ENCODE measurements around the gene TLX2.

Gene TLX2

DNA sequence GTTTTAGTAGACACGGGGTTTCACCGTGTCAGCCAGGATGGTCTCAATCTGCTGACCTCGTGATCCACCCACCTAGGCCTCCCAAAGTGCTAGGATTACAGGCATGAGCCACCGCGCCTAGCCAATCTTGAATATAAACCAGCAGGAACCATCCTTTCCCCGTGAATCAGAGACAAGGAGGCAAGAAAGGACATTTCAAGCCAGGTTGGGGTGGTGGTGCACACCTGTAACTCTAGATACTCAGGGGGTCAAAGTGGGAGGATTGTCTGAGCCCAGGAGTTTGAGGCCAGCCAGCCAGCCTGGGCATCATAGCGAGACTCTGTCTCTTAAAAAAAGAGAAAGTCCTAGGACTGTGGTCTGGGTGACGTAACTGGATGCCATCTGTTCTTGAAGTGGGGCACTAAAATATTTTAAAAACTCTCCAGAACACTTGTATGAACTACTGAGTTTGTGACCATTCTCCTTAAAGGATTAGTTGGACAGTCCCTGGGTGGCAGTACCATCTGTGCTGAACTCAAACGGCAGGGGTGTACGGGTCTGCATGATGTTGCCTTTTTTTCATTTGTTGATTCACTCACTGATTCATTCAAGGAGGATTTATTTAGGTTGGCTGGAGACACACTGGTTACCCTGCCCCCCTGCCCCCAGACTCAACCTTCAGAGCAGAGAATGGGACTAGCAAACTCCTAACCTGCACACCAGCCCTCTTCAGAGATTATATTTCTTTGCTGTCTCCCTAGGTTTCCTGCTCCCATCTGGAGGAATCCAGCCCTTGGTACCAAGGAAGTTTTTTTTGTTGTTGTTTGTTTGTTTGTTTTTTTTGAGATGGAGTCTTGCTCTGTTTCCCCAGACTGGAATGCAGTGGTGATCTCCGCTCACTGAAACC is 2.9 kb upstream of the TLX2 start:
- no peak for DNase-seq

DNA sequence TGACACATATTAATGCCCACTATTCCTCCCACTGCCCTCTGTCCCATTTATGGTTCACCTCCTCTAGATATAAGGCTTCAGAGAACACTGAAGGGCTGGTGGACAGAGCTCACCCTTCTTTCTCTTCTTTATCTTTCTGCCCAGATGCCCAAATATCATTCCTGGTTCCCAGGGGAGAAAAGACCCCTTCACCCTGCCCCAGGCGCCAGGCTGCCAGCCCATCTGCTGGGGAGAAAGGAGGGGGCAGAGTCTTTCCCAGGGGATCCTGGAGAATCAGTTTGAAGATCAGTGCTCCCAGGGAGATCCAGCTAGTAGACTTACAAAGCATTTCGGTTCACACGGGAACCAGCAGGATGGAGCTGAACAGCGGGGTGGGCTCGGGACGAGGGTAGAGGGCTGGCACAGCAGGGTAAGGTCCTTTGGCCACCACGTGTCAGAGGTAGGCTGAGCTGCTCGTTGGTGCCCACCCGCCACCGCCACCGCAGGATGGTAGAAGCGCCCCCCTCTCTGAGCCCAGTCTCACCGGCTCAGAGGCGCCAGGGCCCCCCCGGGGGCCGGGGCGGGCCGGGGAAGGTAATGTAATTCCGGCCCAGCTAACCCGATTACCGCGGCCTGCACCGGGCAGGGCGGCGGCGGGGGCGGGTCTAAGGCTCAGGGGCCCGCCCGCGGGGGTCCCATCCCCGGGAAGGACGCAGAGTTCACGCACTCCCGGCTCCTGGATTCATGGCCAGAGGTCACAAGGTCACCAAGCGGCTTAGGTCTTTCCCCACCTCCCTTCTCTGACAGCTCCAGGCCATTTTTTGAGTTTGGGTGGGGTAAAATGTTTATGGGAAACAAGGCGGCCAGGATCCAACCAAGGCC is 1.3 kb upstream of the TLX2 start:
- no peak for DNase-seq

- DNase-seq, result no peak
Measured at GRCh38 chr2:74513605-74514367, 464 bp upstream of the TLX2 start.

DNA sequence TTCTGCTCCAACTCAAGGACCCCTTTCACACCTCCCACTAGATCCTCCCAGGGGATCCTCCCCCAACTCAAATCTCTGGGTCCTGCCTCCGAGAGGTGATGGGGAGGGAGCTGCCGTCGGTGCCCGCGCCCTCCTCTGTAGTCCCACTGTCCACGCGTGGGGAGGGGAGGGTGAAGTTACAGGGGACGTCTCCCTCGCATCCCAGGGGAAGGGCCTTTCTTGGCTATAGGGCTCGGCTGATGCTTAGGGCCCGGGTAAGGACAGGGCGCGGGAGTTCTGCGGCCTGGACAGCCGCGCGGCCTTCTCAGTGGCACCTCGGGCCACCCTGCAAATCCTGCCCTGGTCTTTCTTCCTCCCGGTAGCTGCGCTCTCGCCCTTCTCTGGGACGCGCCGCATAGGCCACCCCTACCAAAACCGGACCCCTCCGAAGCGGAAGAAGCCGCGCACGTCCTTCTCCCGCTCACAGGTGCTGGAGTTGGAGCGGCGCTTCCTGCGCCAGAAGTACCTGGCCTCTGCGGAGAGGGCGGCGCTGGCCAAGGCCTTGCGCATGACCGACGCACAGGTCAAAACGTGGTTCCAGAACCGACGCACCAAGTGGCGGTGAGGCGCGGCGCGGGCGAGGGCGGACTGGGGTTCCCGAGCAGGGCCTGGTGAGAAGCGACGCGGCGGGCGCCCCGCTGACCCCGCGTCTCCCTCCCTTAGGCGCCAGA is 1.2 kb downstream of the TLX2 start:
- DNase-seq, result no peak

GRCh38 chr2:74515981-74516633 is 1.9 kb downstream of the TLX2 start:
- DNase-seq, result peak in 19 of 51 donors; percentile 2 to 57 (median 14)

DNA sequence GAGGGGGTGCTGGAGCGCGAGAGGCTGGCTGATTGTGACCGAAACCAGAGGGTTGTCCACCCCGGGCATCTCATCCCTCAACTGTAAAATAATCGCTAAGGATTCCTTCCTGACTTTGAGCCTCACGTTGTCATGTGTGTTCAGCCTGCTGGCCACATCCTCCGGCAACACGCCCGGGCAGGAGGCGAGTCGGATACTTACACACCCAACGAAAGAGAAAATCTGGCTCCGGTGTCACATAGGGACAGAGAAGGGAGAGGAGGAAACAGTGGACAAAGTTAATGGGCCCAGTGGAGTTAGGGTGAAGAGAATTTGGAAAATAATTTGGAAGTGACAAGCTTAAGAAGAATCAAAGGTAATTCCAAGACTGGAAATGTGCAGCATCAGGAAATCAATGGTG is 2.4 kb downstream of the TLX2 start:
- no peak for DNase-seq

- no peak for DNase-seq
Measured at GRCh38 chr2:74522516-74522915, 8.3 kb downstream of the TLX2 start.

GRCh38 chr2:74524005-74524404 is 9.8 kb downstream of the TLX2 start:
- no peak for DNase-seq

DNA sequence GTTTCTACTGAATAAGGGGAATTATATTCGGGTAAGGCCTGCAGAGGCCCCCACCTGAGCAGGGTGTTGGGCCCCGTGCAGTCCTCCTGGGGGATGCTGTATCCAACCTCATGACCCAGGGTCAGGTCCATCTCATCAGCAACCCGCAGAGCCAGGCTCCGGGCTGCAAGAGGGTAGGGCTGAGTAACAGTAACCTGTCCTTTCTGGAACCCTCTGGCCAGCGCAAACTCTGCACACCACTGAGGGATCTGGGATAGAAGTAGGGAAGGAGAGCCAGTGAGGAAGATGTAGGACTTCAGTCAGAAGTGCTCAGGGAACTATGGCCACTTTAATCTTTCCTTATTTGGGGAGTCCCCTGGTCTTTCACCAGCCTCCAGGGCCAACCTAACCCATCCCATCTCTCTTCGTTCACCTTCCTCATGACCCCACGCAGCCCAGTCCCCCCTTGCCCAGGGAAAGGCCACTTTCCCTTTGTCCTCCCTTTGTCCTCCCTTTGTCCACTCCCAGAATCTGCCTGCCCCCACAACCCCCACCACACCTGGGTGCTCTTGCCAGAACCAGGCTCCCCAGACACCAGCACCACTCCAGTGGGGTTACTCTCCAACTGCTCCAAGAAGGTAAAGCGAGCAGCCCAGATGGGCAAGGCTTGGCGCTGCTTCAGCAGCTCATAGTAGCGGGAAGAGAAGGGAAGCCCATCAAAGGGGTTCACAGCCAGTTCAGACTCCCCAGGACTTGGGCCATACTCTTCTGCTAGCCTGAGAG is 10.9 kb downstream of the TLX2 start:
- no peak for DNase-seq

DNA sequence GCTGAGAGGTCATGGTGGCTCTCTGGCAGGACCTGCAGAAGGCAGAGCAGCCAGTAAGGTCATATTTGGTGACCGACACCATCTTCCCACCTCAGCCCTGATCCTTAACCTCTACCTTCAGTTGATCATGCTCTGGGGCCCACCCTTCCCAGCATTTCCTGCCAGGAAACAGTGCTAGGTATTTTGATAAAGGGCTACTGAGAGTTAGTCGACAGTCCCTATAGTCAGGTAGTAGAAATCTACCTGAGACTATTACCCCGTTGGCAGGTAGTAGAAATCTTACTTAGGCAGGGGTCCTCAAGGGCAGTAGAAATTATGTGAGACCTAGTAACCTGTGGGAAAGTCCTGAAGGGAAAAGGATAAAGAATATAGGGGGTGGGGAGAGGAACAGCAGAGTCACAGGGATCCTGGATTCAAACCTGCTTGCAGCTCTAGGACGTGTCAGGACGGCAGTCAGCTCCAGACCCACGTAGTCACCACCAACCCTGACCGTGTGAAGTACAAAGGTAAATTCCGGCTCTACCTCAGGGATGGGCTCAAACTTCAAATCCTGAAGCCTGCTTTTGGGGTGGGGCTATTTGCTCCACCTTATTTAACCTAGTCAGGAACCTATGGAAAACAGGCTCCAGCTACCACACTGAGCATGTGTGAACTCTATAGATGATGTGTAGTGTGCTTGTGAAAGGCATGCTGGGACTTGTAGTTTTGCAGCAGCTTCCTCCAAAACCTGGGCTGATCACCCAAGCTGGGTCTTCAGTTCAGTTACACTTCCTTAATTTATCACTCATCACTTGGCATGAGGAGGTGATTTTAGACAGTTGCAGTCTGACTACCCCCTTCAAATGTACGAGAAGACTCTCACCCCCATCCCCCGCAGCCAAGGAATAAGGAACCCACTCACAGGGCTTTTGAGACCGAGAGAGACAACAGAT is 11.7 kb downstream of the TLX2 start, which contains the start of gene DQX1:
Gene DQX1, minus strand, starts transcription at position 515 of the 932 bp plus-strand sequence. Its CDS starts 502 bp downstream, at position 13.
- DNase-seq, result no peak

- no peak for DNase-seq
Measured at GRCh38 chr2:74526649-74527230, 12.5 kb downstream of the TLX2 start.

DNA sequence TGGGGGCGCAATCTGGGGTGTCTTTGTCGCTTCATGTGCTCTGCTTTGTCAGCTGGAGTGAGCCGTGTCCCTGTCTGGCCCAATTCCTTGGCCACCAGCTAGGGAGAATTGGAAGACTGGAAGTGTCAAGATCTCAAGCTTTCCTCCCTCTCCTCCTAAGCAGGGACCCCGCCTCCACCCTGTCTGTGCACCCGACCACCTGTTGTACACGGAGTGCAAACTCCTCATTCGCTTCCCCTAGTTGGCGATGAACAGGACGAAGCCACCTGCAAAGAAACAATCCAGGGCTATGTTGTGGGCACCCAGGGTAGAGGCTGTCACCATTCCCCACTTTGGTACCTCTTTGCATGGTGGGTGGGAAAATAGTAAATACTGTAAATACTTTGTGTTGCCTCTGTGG is 13.5 kb downstream of the TLX2 start:
- DNase-seq, result no peak

- DNase-seq, result peak in 1 of 51 donors; percentile 65
Measured at GRCh38 chr2:74528600-74529356, 14.5 kb downstream of the TLX2 start.

GRCh38 chr2:74529357-74530238 is 15.3 kb downstream of the TLX2 start, which contains the start of the genes AUP1 and HTRA2:
TSS of gene AUP1 (minus strand) at chr2:74529706. CDS start at chr2:74529629, 77 bp downstream.
TSS of gene HTRA2 (plus strand) at chr2:74529933. CDS start at chr2:74530007, 74 bp downstream.
- peak; percentile 73 to 99 (median 98) for DNase-seq

DNA sequence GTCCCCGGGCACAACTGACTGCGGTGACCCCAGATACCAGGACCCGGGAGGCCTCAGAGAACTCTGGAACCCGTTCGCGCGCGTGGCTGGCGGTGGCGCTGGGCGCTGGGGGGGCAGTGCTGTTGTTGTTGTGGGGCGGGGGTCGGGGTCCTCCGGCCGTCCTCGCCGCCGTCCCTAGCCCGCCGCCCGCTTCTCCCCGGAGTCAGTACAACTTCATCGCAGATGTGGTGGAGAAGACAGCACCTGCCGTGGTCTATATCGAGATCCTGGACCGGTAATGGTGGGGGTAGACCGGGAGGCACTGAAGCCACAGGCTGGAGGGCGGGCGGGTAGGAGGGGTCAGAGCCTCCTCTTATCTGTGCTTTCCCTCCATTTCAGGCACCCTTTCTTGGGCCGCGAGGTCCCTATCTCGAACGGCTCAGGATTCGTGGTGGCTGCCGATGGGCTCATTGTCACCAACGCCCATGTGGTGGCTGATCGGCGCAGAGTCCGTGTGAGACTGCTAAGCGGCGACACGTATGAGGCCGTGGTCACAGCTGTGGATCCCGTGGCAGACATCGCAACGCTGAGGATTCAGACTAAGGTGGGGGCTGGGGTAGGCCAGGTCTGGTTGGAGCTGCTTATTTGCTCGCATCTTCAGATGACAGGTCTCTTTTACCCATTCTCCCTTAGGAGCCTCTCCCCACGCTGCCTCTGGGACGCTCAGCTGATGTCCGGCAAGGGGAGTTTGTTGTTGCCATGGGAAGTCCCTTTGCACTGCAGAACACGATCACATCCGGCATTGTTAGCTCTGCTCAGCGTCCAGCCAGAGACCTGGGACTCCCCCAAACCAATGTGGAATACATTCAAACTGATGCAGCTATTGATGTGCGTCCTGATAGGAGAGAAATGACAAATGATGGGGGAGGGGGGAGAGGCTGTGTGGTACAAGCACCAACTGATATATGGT is 16.3 kb downstream of the TLX2 start:
- DNase-seq, result peak in 26 of 51 donors; percentile 18 to 60 (median 38)
